Thyroid gland (tissue), 4 donors: ENCODE data around the gene CD80.

Experiments used
- POLR2A ChIP-seq, 2 donors: fragments of 450-650 bp; IDR thresholded peaks; one replicate each; pipeline ENCODE4 v1.6.1; 2017; ENCODE audit warnings: antibody characterized with exemption in 2 of 2, mild to moderate bottlenecking in 2 of 2, moderate library complexity in 1 of 2
- TF ChIP-seq, protein P1 (sequence below), 6 experiments: fragments of 200-600 bp in 3 of 6; fragments of 450-650 bp in 3 of 6; sonication (generic) in 3 of 6; IDR thresholded peaks; one replicate each; pipeline ENCODE4 v1.5.1; 2016 to 2019; ENCODE audit warnings: antibody characterized with exemption in 6 of 6, mild to moderate bottlenecking in 2 of 6, inconsistent platforms in 1 of 6, moderate library complexity in 1 of 6

DNA sequence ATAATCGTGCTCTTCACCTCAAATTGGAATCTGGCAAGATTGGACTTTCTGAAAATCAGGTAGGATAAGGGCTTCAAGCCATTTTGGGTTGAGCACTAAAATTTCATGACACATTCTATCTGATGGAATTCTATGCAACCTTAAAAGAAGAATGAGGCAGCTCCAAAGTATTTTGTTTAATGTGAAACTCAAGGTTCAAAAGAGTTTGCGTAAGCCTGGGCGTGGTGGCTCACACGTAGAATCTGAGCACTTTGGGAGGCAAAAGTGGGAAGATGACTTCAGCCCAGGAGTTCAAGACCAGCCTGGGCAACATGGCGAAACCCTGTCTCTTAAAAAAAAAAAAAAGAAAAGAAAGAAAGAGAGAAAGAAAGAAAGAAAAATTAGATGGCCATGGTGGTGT lies 34.7 kb upstream of the CD80 start:
- no peak for TF ChIP-seq POLR2A (IDR thresholded peaks at IDR 0.05)
- TF ChIP-seq, protein P1, sequence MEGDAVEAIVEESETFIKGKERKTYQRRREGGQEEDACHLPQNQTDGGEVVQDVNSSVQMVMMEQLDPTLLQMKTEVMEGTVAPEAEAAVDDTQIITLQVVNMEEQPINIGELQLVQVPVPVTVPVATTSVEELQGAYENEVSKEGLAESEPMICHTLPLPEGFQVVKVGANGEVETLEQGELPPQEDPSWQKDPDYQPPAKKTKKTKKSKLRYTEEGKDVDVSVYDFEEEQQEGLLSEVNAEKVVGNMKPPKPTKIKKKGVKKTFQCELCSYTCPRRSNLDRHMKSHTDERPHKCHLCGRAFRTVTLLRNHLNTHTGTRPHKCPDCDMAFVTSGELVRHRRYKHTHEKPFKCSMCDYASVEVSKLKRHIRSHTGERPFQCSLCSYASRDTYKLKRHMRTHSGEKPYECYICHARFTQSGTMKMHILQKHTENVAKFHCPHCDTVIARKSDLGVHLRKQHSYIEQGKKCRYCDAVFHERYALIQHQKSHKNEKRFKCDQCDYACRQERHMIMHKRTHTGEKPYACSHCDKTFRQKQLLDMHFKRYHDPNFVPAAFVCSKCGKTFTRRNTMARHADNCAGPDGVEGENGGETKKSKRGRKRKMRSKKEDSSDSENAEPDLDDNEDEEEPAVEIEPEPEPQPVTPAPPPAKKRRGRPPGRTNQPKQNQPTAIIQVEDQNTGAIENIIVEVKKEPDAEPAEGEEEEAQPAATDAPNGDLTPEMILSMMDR (IDR thresholded peaks at IDR 0.05), result no peak
